Calu3 (cell line): Measurements from ENCODE around the gene PRDM2. TPM values are rescaled to one million over a fixed set of nuclear protein-coding genes. Genes with fewer than 3 reads are reported as not detected.

Experiments
- BruUV-seq: library from RNA; stranded (reverse); fragments of 400-500 nt; replicated peaks from 2 replicates; lab custom pipeline; 2021; lab: Mats Ljungman, UMichigan
- CTCF ChIA-PET: fragments of 300-600 bp; sonication (Branson Sonifier 250); formaldehyde crosslinking; loops from one replicate; lab custom pipeline; 2022; ENCODE audit warnings: antibody characterized with exemption; lab: Charles Lee
- DNase-seq: peaks from one replicate; pipeline ENCODE4 v3.0.0; 2022
- H3K27ac Mint-ChIP-seq: one replicate; pipeline ENCODE4 v1.8.0; 2022; ENCODE audit warnings: mixed read lengths; ENCODE audit not compliant: unreplicated experiment
- H3K27me3 Mint-ChIP-seq: one replicate; pipeline ENCODE4 v1.8.0; 2022; ENCODE audit warnings: mixed read lengths; ENCODE audit not compliant: unreplicated experiment
- H3K36me3 Mint-ChIP-seq: one replicate; pipeline ENCODE4 v1.8.0; 2022; ENCODE audit warnings: mild to moderate bottlenecking, moderate library complexity, mixed read lengths; ENCODE audit not compliant: insufficient read depth, unreplicated experiment
- H3K4me1 Mint-ChIP-seq: one replicate; pipeline ENCODE4 v1.8.0; 2022; ENCODE audit warnings: mild to moderate bottlenecking, low read depth, mixed read lengths; ENCODE audit not compliant: unreplicated experiment
- H3K4me3 Mint-ChIP-seq: one replicate; pipeline ENCODE4 v1.8.0; 2022; ENCODE audit warnings: mild to moderate bottlenecking, low read depth, moderate library complexity, mixed read lengths; ENCODE audit not compliant: unreplicated experiment
- H3K9me3 Mint-ChIP-seq: one replicate; pipeline ENCODE4 v1.8.0; 2022; ENCODE audit warnings: low read depth, mixed read lengths; ENCODE audit not compliant: unreplicated experiment
- intact Hi-C: fragments of 100-400 bp; cut with micrococcal nuclease; formaldehyde crosslinking; loops from one replicate; pipeline ENCODE4 v1.10.0; 2022; ENCODE audit not compliant: unreplicated experiment
- total RNA-seq: library from RNA; stranded (reverse); gene quantifications from 2 replicates; pipeline ENCODE4 v1.2.3, GENCODE V29; 2022
- TF ChIP-seq, protein P1 (sequence below): fragments of 200-600 bp; IDR thresholded peaks from one replicate; pipeline ENCODE4 v1.8.0; 2022; ENCODE audit warnings: antibody characterized with exemption; ENCODE audit not compliant: unreplicated experiment

The PRDM2 gene
- total RNA-seq, 1 experiment from 2014 or later = 29.9 TPM

- CTCF ChIA-PET = no interaction called here
- H3K4me1 Mint-ChIP-seq = peaks cover 16% of the 10 kb centered on the region
- no peaks in the 10 kb centered on the region for H3K9me3 Mint-ChIP-seq
- DNase-seq = no peak
- BruUV-seq = no TSS peak
- intact Hi-C loops = no loop called here
- no peaks in the 10 kb centered on the region for H3K27me3 Mint-ChIP-seq
- no peak overlapping the region for H3K4me3 Mint-ChIP-seq
- H3K36me3 Mint-ChIP-seq = peaks cover 4% of the 10 kb centered on the region
- TF ChIP-seq, protein P1, sequence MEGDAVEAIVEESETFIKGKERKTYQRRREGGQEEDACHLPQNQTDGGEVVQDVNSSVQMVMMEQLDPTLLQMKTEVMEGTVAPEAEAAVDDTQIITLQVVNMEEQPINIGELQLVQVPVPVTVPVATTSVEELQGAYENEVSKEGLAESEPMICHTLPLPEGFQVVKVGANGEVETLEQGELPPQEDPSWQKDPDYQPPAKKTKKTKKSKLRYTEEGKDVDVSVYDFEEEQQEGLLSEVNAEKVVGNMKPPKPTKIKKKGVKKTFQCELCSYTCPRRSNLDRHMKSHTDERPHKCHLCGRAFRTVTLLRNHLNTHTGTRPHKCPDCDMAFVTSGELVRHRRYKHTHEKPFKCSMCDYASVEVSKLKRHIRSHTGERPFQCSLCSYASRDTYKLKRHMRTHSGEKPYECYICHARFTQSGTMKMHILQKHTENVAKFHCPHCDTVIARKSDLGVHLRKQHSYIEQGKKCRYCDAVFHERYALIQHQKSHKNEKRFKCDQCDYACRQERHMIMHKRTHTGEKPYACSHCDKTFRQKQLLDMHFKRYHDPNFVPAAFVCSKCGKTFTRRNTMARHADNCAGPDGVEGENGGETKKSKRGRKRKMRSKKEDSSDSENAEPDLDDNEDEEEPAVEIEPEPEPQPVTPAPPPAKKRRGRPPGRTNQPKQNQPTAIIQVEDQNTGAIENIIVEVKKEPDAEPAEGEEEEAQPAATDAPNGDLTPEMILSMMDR = no peak
- no peak overlapping the region for H3K27ac Mint-ChIP-seq
Measured at GRCh38 chr1:13816016-13816760, 116.2 kb downstream of the PRDM2 start.

DNA sequence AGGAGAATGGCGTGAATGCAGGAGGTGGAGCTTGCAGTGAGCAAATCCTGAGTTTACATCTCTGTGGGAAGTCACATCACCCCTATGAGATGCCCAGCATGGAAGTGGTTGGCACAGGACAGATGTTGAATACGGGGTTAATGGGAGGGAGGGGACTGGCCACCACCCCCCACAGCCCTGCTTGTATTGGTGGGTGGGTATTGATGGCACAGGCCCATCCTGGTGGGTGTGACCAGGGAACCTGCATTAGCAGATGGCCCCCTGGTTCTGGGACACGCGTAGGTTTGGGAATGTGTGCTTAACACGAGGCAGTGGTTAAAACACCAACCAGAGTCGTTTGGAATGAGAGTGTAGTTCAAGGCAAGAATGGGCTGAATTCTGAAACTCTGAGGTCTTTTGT is 117.9 kb downstream of the PRDM2 start:
- intact Hi-C loops = no loop called here
- TF ChIP-seq, protein P1 = no peak
- no TSS peak for BruUV-seq
- Mint-ChIP-seq H3K27me3 (no peaks in the 10 kb centered on the region), H3K4me1 (no peaks in the 10 kb centered on the region), H3K4me3 (no peak overlapping the region), H3K36me3 (peaks cover 4% of the 10 kb centered on the region), H3K9me3 (no peaks in the 10 kb centered on the region), H3K27ac (no peak overlapping the region)
- DNase-seq = no peak
- CTCF ChIA-PET = no interaction called here

DNA sequence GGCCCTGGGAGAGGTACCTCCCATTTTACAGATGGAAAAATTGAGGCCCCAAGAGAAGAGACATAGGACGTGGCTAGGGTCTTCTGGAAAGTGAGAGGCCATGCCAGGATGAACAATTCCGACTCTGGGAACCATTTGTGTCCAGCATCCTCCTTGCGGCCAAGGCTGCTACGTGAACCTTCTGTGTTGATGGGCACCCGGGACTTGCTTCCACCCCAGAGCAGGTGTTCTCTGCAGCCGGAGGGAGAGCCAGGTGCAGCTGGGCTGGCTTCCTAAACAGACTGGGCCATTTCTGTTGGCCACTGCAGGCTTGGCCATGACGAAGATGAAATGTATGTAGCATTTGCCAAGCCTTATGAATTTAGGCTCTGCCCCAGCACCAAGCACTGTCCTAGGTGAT is 118.9 kb downstream of the PRDM2 start:
- H3K36me3 Mint-ChIP-seq = peaks cover 6% of the 10 kb centered on the region
- TF ChIP-seq, protein P1 = no peak
- CTCF ChIA-PET = no interaction called here
- DNase-seq = no peak
- BruUV-seq = no TSS peak
- no peaks in the 10 kb centered on the region for H3K27me3 Mint-ChIP-seq
- intact Hi-C loops = no loop called here
- H3K4me1 Mint-ChIP-seq = no peaks in the 10 kb centered on the region
- no peaks in the 10 kb centered on the region for H3K9me3 Mint-ChIP-seq
- no peak overlapping the region for H3K4me3 Mint-ChIP-seq
- no peak overlapping the region for H3K27ac Mint-ChIP-seq

GRCh38 chr1:13819642-13820041 is 119.7 kb downstream of the PRDM2 start:
- no peaks in the 10 kb centered on the region for H3K27me3 Mint-ChIP-seq
- intact Hi-C loops = loop anchor here (10.0 kb wide), 1 partner anchor 125 kb away; no protein-coding TSS in a partner anchor
- no peaks in the 10 kb centered on the region for H3K4me1 Mint-ChIP-seq
- TF ChIP-seq, protein P1 = no peak
- H3K9me3 Mint-ChIP-seq = no peaks in the 10 kb centered on the region
- DNase-seq = no peak
- H3K36me3 Mint-ChIP-seq = peaks cover 7% of the 10 kb centered on the region
- no peak overlapping the region for H3K4me3 Mint-ChIP-seq
- H3K27ac Mint-ChIP-seq = no peak overlapping the region
- BruUV-seq = no TSS peak
- CTCF ChIA-PET = no interaction called here
